ENCODE measurements around the gene MRS2. TPM values are rescaled to one million over a fixed set of nuclear protein-coding genes. Genes with fewer than 3 reads are reported as not detected.

Gene MRS2, protein sequence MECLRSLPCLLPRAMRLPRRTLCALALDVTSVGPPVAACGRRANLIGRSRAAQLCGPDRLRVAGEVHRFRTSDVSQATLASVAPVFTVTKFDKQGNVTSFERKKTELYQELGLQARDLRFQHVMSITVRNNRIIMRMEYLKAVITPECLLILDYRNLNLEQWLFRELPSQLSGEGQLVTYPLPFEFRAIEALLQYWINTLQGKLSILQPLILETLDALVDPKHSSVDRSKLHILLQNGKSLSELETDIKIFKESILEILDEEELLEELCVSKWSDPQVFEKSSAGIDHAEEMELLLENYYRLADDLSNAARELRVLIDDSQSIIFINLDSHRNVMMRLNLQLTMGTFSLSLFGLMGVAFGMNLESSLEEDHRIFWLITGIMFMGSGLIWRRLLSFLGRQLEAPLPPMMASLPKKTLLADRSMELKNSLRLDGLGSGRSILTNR
- total RNA-seq, result 27.5 to 28.3 TPM (median 27.5 TPM) in 3 replicates

- Mint-ChIP-seq H3K4me1 (peaks cover 48% of the 10 kb centered on the region), H3K27ac (peak within 1 kb of the TSS; percentile 77), H3K27me3 (ENCODE audit: low read depth) (peaks cover 2% of the 10 kb centered on the region), H3K36me3 (peaks cover 7% of the 10 kb centered on the region), H3K9me3 (no peaks in the 10 kb centered on the region), H3K4me3 (peak within 1 kb of the TSS; percentile 87)
- DNase-seq (ENCODE audit: low spot score in 2 of 2, unreplicated experiment in 2 of 2), result peak; percentile 40 to 78
- no peak for TF ChIP-seq CTCF (IDR thresholded peaks at IDR 0.05; ENCODE audit: unreplicated experiment)
These were observed at the start of gene MRS2 for GRCh38 chr6:24402697-24403500. Gene MRS2 (plus strand): TSS chr6:24402936. CDS start chr6:24403047, 111 bp downstream.

DNA sequence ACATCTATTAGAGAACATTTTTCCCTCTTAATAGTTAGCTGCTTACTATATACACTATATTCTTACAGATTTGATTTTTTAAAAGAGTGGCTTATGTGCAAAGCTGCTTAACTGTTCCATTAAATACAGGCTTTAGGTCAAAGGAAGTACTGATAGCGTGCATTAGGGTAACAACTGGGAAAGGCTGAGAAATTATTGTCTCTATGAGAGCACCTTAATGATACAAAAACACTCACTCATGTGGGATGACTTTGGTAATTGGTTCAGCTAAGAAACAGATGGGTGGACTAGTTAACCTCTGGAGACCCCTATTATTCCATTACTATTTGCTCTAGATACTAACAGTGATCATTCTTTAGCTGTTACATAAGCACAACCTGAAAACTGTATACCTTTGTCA, 48.9 kb upstream of the MRS2 start:
- Mint-ChIP-seq H3K4me3 (no peak overlapping the region), H3K27me3 (ENCODE audit: low read depth) (peaks cover 18% of the 10 kb centered on the region), H3K27ac (no peak overlapping the region), H3K36me3 (no peaks in the 10 kb centered on the region), H3K9me3 (no peaks in the 10 kb centered on the region), H3K4me1 (peaks cover 10% of the 10 kb centered on the region)
- TF ChIP-seq CTCF (IDR thresholded peaks at IDR 0.05; ENCODE audit: unreplicated experiment), result no peak
- DNase-seq (ENCODE audit: low spot score in 2 of 2, unreplicated experiment in 2 of 2), result no peak

DNA sequence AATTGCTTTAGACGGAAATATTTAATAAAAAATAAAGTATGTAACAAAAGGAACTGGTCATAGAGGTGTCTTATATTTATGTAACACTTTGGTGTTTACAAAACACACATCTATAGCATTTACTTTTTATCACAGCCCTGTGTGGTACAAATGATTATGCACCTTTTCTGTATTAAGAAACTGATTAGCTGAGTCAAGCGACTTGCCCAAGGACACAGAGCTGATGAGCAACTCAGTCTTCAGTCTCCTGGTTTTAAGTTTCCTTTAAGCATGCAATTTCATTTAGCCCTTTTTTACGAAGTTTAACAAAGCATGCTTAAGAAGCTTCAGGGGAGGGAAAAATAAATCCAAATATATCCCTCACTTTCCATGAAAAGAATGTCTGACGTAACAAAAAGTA, 47.3 kb upstream of the MRS2 start:
- no peaks in the 10 kb centered on the region for H3K9me3 Mint-ChIP-seq

DNA sequence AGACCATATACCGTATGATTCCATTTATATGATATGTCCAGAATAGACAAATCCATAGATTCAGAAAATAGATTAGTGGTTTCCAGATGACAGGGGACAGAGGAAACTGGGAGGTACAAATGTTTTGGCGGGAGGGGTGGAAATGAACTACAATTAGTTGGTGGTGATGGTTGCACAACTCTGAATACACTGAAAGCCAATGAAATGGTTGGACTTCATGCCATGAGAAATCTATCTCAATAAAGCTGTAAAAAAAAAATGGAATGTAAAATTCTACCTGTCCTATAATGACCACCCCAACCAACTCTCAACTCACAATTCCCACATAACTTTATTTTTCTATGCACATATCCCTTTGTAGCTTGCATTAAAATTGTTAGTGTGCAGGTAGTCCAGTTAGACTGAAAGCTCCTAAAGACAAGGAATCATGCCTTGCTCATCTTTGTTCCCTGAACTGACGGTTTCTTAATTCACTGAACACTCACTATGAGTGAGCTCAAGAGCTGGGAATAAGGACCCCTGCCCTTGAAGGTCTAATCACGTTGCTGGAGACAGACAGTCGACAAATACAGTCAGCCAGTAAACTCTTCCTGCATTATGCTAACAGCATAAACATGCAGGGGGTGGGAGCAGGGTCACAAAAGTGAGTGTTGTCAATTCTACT, 46.3 kb upstream of the MRS2 start:
- H3K27me3 Mint-ChIP-seq (ENCODE audit: low read depth), result peaks cover 14% of the 10 kb centered on the region
- DNase-seq (ENCODE audit: low spot score in 2 of 2, unreplicated experiment in 2 of 2), result no peak
- no peak for TF ChIP-seq CTCF (IDR thresholded peaks at IDR 0.05; ENCODE audit: unreplicated experiment)
- H3K4me1 Mint-ChIP-seq, result peaks cover 24% of the 10 kb centered on the region
- no peaks in the 10 kb centered on the region for H3K36me3 Mint-ChIP-seq
- H3K4me3 Mint-ChIP-seq, result peak overlapping the region; percentile 76
- no peak overlapping the region for H3K27ac Mint-ChIP-seq
- H3K9me3 Mint-ChIP-seq, result no peaks in the 10 kb centered on the region

More for the DNA sequence above, 47.3 kb upstream of the MRS2 start:
- no peak for DNase-seq (ENCODE audit: low spot score in 2 of 2, unreplicated experiment in 2 of 2)
- TF ChIP-seq CTCF (IDR thresholded peaks at IDR 0.05; ENCODE audit: unreplicated experiment), result no peak
- peaks cover 18% of the 10 kb centered on the region for H3K27me3 Mint-ChIP-seq (ENCODE audit: low read depth)
- H3K4me1 Mint-ChIP-seq, result peaks cover 16% of the 10 kb centered on the region
- H3K4me3 Mint-ChIP-seq, result no peak overlapping the region
- H3K27ac Mint-ChIP-seq, result no peak overlapping the region
- H3K36me3 Mint-ChIP-seq, result no peaks in the 10 kb centered on the region

GRCh38 chr6:24357336-24358218, 45.2 kb upstream of the MRS2 start, which contains the start of gene DCDC2:
Gene DCDC2 (minus strand): TSS chr6:24358059. CDS start chr6:24357750, 309 bp downstream.
- Mint-ChIP-seq H3K4me3 (peak within 1 kb of the TSS; percentile 76), H3K9me3 (no peaks in the 10 kb centered on the region), H3K36me3 (no peaks in the 10 kb centered on the region), H3K4me1 (peaks cover 24% of the 10 kb centered on the region), H3K27me3 (ENCODE audit: low read depth) (peaks cover 14% of the 10 kb centered on the region), H3K27ac (peak within 1 kb of the TSS; percentile 69)
- DNase-seq (ENCODE audit: low spot score in 2 of 2, unreplicated experiment in 2 of 2), result peak in 1 of 2 experiments; percentile 51
- TF ChIP-seq CTCF (IDR thresholded peaks at IDR 0.05; ENCODE audit: unreplicated experiment), result no peak

Measured in mesothelial cell of epicardium (in vitro differentiated cells).